HG03025 (cell line): ENCODE results near the gene IFITM10.

Experiments used
- ATAC-seq: cut with Tn5 transposase; IDR thresholded peaks from one replicate; pipeline ENCODE4 v1.9.1; 2021; ENCODE audit warnings: mild to moderate bottlenecking, moderate library complexity; ENCODE audit not compliant: unreplicated experiment, low FRiP score

The IFITM10 gene

GRCh38 chr11:1763796-1764661, 13.6 kb upstream of the IFITM10 start, which contains the start of gene CTSD:
Gene CTSD, minus strand, starts transcription at chr11:1763927. Its CDS starts 68 bp downstream, at chr11:1763859.
- ATAC-seq: peak; percentile 61

- ATAC-seq: no peak
Observed at GRCh38 chr11:1763336-1763795, 13.0 kb upstream of the IFITM10 start.

GRCh38 chr11:1762537-1763302, 12.3 kb upstream of the IFITM10 start:
- no peak for ATAC-seq

GRCh38 chr11:1761857-1762536, 11.6 kb upstream of the IFITM10 start:
- no peak for ATAC-seq

- no peak for ATAC-seq
Observed at GRCh38 chr11:1761110-1761856, 10.9 kb upstream of the IFITM10 start.

- no peak for ATAC-seq
Observed at GRCh38 chr11:1760351-1761109, 10.1 kb upstream of the IFITM10 start.

- ATAC-seq: no peak
Observed at GRCh38 chr11:1759851-1760220, 9.4 kb upstream of the IFITM10 start.

GRCh38 chr11:1759151-1759850, 8.9 kb upstream of the IFITM10 start:
- no peak for ATAC-seq

GRCh38 chr11:1758611-1759150, 8.3 kb upstream of the IFITM10 start:
- no peak for ATAC-seq

GRCh38 chr11:1757861-1758610, 7.6 kb upstream of the IFITM10 start:
- no peak for ATAC-seq

- ATAC-seq: no peak
Observed at GRCh38 chr11:1756791-1757771, 6.7 kb upstream of the IFITM10 start.

GRCh38 chr11:1755692-1756561, 5.5 kb upstream of the IFITM10 start:
- ATAC-seq: no peak

- ATAC-seq: no peak
Observed at GRCh38 chr11:1755344-1755691, 4.9 kb upstream of the IFITM10 start.

- ATAC-seq: no peak
Observed at GRCh38 chr11:1754376-1755150, 4.2 kb upstream of the IFITM10 start.

- no peak for ATAC-seq
Observed at GRCh38 chr11:1753929-1754305, 3.5 kb upstream of the IFITM10 start.
